Activated CD8-positive, alpha-beta memory T cell treated with anti-CD3 and anti-CD28 coated beads, Interleukin-2, amount 10 ng/mL, durations not matched to agents 7 days and 5 days (primary cell): ENCODE measurements around the gene LLPH. TPM values are rescaled to one million over a fixed set of nuclear protein-coding genes. Genes with fewer than 3 reads are reported as not detected.

ENCODE experiments used
- ATAC-seq: fragments of 150-1000 bp; cut with Tn5 transposase; one replicate; pipeline ENCODE4 v1.10.0; 2021; ENCODE audit warnings: moderate library complexity
- CTCF ChIA-PET: fragments of 350-600 bp; sonication (Branson Sonifier 250); formaldehyde crosslinking; loops from one replicate; lab custom pipeline; 2021; ENCODE audit warnings: antibody characterized with exemption; lab: Charles Lee
- DNase-seq: peaks from one replicate; pipeline ENCODE4 v3.0.0-alpha.2; 2020
- H3K27ac Mint-ChIP-seq: one replicate; pipeline ENCODE4 v1.8.0; 2021; ENCODE audit warnings: mild to moderate bottlenecking, mixed read lengths
- H3K27me3 Mint-ChIP-seq: one replicate; pipeline ENCODE4 v1.8.0; 2021; ENCODE audit warnings: mixed read lengths
- H3K36me3 Mint-ChIP-seq: one replicate; pipeline ENCODE4 v1.8.0; 2021; ENCODE audit warnings: mild to moderate bottlenecking, mixed read lengths
- H3K4me1 Mint-ChIP-seq: one replicate; pipeline ENCODE4 v1.8.0; 2021; ENCODE audit warnings: mixed read lengths
- H3K4me3 Mint-ChIP-seq: one replicate; pipeline ENCODE4 v1.8.0; 2021; ENCODE audit warnings: mild to moderate bottlenecking, moderate library complexity, mixed read lengths
- H3K9me3 Mint-ChIP-seq: one replicate; pipeline ENCODE4 v1.8.0; 2022; ENCODE audit warnings: low read depth, mixed read lengths
- total RNA-seq, 2 experiments: library from RNA; stranded (reverse); gene quantifications; one replicate each; pipeline ENCODE4 v1.2.3, GENCODE V29; 2021

LLPH gene
- total RNA-seq, 2 experiments from 2014 or later: 35.3 to 40.3 TPM

DNA sequence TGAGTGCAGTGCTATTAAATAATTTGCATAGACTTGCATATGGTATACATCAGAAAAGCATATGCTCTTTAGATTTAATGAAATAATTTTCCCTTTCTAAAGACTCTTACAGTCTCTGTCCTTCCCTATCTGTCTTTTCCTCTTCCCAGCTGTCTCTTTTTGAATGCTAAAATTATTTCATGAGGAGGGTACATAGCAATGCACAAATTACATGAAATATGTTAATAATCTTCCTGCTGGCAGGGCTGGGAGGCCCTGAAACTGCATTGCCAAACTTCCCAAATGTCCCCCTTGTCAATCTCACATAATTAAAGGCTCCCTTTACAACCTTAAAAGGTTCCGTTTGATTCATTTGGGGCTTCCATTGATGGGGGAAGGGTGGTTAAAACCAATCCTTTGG lies 22.2 kb downstream of the LLPH start:
- peaks cover 22% of the 10 kb centered on the region for H3K27me3 Mint-ChIP-seq
- CTCF ChIA-PET: interaction anchor here (1.2 to 1.6 kb wide), 5 partner anchors 9 to 161 kb away, joined by 3 to 7 read pairs (median 4); partner anchors contain the start of gene LLPH
- peaks cover 5% of the 10 kb centered on the region for H3K4me1 Mint-ChIP-seq
- ATAC-seq: no peak
- no peaks in the 10 kb centered on the region for H3K9me3 Mint-ChIP-seq
- no peak overlapping the region for H3K4me3 Mint-ChIP-seq
- no peak for DNase-seq
- H3K27ac Mint-ChIP-seq: no peak overlapping the region
- H3K36me3 Mint-ChIP-seq: no peaks in the 10 kb centered on the region

DNA sequence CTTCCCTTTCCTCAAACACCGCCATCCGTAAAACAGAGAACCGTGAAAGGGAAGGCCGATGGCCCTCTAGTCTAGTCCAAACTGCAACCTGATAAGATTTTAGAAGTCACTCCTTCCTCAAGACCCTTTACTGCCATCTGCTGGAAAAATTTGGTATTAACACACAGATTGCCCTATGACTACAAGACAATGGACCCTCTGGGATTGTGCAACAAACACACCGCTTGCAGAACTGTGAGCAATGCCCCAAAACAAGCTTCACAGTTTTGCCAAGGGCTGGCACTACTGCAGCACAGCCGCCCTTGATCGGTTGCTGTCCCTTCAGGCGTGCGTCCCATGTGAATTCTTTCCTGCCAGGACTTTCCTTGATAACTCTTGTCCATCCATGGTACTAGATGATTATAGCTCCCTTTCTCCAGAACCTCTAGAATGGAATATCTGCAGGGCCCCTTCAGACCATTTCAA lies 23.1 kb downstream of the LLPH start:
- H3K4me1 Mint-ChIP-seq: peaks cover 5% of the 10 kb centered on the region

DNA sequence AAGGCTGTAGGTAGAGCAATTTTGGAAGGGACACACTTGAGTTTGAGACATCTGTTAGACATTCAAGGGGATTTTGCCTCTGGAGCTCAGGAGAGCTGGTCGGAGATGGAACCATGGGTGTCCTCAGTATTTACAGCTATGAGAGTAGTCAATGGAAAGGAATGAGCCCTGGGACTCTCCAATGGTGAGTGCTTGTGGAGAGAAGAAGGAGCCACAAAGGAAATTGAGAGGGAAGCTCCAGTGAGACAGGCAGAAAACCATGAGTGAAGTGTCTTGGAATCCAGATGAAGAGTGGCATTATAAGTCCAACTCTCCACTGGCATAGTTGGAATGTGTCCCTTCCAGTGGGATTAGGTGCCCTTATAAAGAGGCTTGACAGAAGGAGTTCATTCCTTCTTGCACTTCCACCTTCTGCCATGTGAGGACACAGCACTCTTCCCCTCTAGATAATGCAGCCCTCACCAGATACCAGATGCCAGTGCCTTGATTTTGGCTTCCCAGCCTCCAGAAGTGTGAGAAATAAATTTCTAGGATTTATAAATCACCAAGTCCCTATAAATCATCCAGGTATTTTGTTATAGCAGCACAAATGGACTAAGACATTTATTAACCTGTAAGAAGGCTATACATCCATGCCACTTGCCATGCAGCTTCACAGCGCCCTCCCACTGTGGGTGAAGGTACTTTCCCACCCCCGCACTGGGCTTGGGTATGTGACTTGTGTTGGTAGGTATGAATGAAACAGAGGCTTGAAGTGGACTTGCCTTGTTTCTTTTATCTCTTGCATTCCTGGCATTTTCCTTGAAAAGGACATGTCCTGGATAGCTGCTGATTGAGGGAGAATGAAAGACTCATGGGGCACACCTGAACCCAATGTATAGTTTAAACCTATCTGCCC lies 27.3 kb downstream of the LLPH start:
- Mint-ChIP-seq H3K27me3 (peaks cover 33% of the 10 kb centered on the region), H3K4me1 (peaks cover 2% of the 10 kb centered on the region), H3K36me3 (no peaks in the 10 kb centered on the region), H3K27ac (no peak overlapping the region), H3K4me3 (no peak overlapping the region), H3K9me3 (no peaks in the 10 kb centered on the region)
- ATAC-seq (no peak), DNase-seq (no peak)
- CTCF ChIA-PET: no interaction called here

More for the DNA sequence above, 23.1 kb downstream of the LLPH start:
- Mint-ChIP-seq H3K36me3 (no peaks in the 10 kb centered on the region), H3K4me3 (no peak overlapping the region), H3K27me3 (peaks cover 28% of the 10 kb centered on the region), H3K9me3 (no peaks in the 10 kb centered on the region), H3K27ac (no peak overlapping the region)
- ATAC-seq: peak; percentile 86
- CTCF ChIA-PET: interaction anchor here (1.0 to 1.6 kb wide), 7 partner anchors 10 to 952 kb away, joined by 3 to 7 read pairs (median 3); partner anchors contain the start of gene LLPH
- peak; percentile 64 for DNase-seq

DNA sequence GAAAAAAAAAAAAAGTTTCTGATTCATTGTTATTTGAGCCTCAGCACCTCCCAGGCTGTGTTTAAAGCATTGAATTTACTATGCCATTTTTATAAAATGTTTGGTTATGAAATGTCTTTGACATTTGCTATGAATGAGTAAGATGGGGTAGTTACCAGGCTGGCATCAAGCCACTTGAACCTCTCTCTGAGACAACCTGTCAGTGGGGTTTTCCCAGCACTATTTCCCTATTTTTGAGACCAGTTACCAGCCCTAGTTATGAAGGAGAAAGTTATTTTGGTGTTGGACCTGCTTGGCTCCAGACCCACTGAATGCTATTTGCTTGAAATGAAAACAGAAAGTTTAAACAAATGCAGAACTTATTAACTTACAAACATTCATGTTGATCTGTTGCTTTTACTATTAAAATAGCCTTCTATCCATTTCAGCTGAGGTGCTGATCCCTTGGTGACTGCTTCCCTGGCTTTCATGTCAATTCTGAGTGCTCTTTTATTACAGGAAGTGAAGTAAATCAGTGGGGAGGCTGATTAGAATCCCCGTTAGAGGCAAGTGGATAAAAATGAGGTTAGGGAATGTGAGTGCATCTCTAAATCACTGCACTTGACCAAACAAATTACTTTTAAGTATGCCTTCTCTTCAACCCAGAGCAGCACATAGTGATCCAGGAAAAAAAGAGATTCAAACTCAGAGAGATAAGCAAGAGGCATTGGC lies 37.8 kb downstream of the LLPH start:
- DNase-seq (no peak), ATAC-seq (no peak)
- no peaks in the 10 kb centered on the region for H3K9me3 Mint-ChIP-seq
- no peaks in the 10 kb centered on the region for H3K36me3 Mint-ChIP-seq
- H3K27me3 Mint-ChIP-seq: peaks cover 11% of the 10 kb centered on the region
- CTCF ChIA-PET: no interaction called here
- H3K4me3 Mint-ChIP-seq: no peak overlapping the region
- H3K27ac Mint-ChIP-seq: no peak overlapping the region
- H3K4me1 Mint-ChIP-seq: no peaks in the 10 kb centered on the region

DNA sequence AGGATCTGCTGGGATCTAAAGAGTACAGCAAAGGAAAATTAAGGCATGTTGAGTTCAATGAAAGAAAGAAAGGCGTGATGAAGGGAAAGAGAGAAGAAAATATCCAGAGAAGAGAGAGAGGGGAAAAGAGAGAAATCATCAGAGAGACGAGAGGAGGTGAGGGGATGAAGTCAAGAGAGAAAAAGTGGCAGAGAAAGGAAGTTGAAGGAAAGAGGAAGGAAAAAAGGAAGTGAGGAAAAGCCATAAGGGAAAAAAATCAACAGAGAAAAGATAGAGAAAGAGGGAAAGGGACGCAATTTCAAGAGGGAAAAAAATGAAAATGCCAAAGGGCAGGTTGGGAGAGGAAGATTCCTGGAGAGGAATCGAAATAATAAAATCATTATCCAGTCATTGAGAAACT lies 40.4 kb downstream of the LLPH start:
- Mint-ChIP-seq H3K27ac (no peak overlapping the region), H3K9me3 (no peaks in the 10 kb centered on the region), H3K27me3 (peaks cover 15% of the 10 kb centered on the region), H3K4me1 (no peaks in the 10 kb centered on the region), H3K4me3 (no peak overlapping the region), H3K36me3 (no peaks in the 10 kb centered on the region)
- ATAC-seq: no peak
- DNase-seq: no peak
- CTCF ChIA-PET: interaction anchor here (1.6 kb wide), 1 partner anchor 16 kb away, joined by 3 read pairs; no protein-coding TSS in a partner anchor

DNA sequence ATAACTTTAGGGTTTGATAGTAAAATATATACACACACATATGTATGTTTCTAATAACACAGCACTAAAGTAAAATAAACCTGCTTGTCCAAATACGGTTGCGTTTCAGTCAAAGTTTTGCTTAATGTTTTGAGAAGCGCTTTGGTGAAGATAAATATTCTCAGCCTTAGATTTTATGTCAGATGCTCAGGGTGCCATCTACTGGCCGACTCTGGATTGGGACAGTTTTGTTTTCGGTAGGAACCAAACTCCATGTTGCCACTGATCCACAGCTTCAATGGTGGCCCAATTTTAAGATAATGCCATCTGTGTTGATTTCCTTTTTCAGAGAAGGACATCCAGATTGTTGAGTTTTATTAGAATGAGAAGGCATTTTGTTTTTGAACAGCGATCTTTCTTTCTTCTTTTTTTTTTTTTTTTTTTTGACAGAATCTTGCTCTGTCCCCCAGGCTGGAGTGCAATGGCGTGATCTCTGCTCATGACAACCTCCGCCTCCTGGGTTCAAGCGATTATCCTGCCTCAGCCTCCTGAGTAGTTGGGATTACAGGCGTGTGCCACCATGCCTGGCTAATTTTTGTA lies 43.1 kb downstream of the LLPH start:
- H3K9me3 Mint-ChIP-seq: no peaks in the 10 kb centered on the region
- no peak overlapping the region for H3K4me3 Mint-ChIP-seq

DNA sequence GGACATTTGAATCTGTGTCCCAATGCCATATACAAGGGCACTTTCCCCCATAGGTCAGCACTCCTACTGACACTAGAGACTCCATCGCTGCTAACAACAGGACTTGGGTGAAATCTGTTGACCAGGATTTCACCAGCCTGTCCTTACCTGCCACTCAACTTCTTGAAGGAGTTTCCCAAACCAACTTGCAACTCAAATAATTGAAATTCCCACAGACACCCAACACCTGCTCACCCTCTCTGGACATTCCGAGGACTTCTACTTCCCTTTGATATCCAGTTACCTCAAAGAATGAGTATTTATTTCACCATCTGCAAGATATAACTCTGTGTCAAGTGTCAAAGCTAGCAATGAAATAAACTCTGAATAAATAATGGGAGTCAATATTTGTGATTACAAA lies 44.6 kb downstream of the LLPH start:
- H3K4me3 Mint-ChIP-seq: no peak overlapping the region
- ATAC-seq (no peak), DNase-seq (no peak)
- no peaks in the 10 kb centered on the region for H3K4me1 Mint-ChIP-seq
- no peak overlapping the region for H3K27ac Mint-ChIP-seq
- H3K36me3 Mint-ChIP-seq: no peaks in the 10 kb centered on the region
- H3K27me3 Mint-ChIP-seq: peaks cover 18% of the 10 kb centered on the region
- CTCF ChIA-PET: interaction anchor here (1.7 kb wide), 1 partner anchor 1195 kb away, joined by 4 read pairs; no protein-coding TSS in a partner anchor
- no peaks in the 10 kb centered on the region for H3K9me3 Mint-ChIP-seq

More for the DNA sequence above, 43.1 kb downstream of the LLPH start:
- peaks cover 15% of the 10 kb centered on the region for H3K27me3 Mint-ChIP-seq
- no peak overlapping the region for H3K27ac Mint-ChIP-seq
- CTCF ChIA-PET: interaction anchor here (0.7 to 1.7 kb wide), 7 partner anchors 10 to 1328 kb away, joined by 3 to 4 read pairs (median 3); no protein-coding TSS in a partner anchor
- ATAC-seq: peak; percentile 36
- DNase-seq: peak; percentile 65
- no peaks in the 10 kb centered on the region for H3K4me1 Mint-ChIP-seq
- no peaks in the 10 kb centered on the region for H3K36me3 Mint-ChIP-seq

DNA sequence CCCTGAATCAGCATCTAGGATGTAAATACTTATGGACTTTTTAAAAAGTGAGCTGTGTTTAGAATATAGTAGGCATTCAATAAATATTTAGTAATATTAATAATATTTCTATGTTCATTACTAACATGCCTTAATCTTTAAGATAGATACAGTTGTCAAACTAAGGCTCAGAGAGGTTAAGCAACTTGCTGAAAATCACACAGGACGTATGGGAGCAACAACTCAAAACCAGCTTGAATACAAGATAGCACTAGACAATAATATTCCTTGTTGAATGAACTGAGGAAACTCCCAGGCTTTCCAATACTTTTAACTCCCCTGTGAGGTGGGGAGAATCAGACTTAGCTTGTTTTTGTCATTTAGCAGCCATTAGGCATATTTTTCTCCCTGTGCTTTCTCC lies 45.3 kb downstream of the LLPH start:
- Mint-ChIP-seq H3K27ac (no peak overlapping the region), H3K4me1 (no peaks in the 10 kb centered on the region), H3K27me3 (peaks cover 13% of the 10 kb centered on the region), H3K9me3 (no peaks in the 10 kb centered on the region), H3K36me3 (no peaks in the 10 kb centered on the region), H3K4me3 (no peak overlapping the region)
- ATAC-seq (no peak), DNase-seq (no peak)
- CTCF ChIA-PET: no interaction called here

DNA sequence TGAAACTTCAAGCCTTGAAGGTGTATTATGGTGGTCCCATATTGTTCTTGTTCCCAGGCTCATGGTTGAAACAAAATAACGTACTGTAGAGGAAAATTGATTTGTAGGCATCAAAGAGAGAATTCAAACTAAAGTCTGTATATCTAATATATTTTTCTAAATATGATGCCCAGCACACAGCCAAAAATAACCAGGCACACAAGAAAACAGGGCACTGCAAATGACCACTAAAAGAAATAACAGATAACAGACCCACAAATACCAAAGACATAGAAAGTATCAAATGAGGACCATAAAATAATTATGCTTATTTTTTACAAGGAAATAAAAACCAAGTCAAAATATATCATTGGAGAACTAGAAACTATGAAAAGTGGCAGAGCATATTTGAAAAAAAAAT lies 46.8 kb downstream of the LLPH start:
- Mint-ChIP-seq H3K4me1 (no peaks in the 10 kb centered on the region), H3K36me3 (no peaks in the 10 kb centered on the region), H3K9me3 (no peaks in the 10 kb centered on the region), H3K27ac (no peak overlapping the region), H3K27me3 (peaks cover 18% of the 10 kb centered on the region), H3K4me3 (no peak overlapping the region)
- no peak for DNase-seq
- CTCF ChIA-PET: no interaction called here
- no peak for ATAC-seq

DNA sequence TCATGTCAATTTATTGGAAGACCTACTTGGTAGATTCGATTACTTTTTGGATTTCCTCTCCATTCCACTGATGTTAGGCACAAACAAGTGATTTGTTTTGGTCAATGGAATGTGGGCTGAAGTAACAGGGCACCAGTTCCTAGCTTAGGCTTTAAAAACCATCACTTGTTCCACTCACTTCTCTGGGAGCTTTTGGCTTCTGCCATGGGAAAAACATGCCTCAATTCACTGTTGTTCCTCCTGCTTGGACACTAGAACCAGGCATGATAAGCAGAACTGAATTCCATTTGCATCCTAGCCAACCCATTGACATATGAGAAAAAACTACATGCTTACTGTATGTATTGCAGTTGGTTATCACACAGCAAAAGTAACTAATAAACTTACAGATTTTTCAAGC lies 47.8 kb downstream of the LLPH start:
- ATAC-seq: no peak
- CTCF ChIA-PET: no interaction called here

DNA sequence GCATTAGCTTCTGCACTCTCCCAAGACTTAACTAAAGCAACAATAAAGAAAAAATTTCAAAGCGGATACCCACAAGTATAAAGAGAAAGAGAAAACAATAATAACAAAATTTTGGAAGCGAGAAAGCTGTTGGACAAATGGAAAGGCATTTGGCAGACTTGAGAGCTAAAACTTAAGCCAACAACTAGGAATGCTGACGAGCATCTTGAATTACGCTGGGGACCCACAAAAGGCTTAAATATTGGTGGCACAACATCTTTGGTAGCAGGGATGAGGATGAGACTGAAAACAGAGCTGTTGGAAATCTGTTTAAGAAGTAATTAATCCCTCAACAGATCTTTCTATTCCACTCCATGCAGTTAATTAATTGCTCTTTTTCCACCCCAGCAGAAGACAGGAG lies 49.8 kb downstream of the LLPH start:
- DNase-seq (no peak), ATAC-seq (no peak)
- no peak overlapping the region for H3K27ac Mint-ChIP-seq
- no peak overlapping the region for H3K4me3 Mint-ChIP-seq
- no peaks in the 10 kb centered on the region for H3K36me3 Mint-ChIP-seq
- peaks cover 27% of the 10 kb centered on the region for H3K27me3 Mint-ChIP-seq
- H3K4me1 Mint-ChIP-seq: no peaks in the 10 kb centered on the region
- CTCF ChIA-PET: no interaction called here
- H3K9me3 Mint-ChIP-seq: no peaks in the 10 kb centered on the region

More for the DNA sequence above, 47.8 kb downstream of the LLPH start:
- no peak overlapping the region for H3K27ac Mint-ChIP-seq
- H3K27me3 Mint-ChIP-seq: peaks cover 23% of the 10 kb centered on the region
- H3K4me3 Mint-ChIP-seq: no peak overlapping the region
- H3K36me3 Mint-ChIP-seq: no peaks in the 10 kb centered on the region
- no peaks in the 10 kb centered on the region for H3K9me3 Mint-ChIP-seq
- no peaks in the 10 kb centered on the region for H3K4me1 Mint-ChIP-seq
- DNase-seq: no peak

DNA sequence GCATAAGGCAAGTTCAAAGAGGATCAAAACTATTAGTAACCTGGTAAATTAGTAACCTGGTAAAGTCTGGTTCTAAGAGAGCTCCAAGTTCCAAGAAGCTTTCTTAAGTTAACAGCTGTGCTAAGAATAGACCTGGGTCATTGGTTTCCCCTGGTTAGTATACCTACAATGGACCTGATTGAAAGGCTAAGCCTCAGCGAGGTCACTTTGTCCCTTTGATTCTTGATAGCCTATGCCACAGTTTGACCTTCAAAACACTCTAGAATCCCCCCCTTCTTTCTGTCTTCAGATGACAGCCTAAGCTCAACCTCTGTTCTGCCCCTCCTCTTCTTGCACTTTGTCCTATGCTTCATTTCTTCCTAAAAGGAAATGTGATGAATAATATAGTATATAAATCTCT lies 53.0 kb downstream of the LLPH start:
- no peak for DNase-seq
- CTCF ChIA-PET: interaction anchor here (1.0 kb wide), 1 partner anchor 1275 kb away, joined by 3 read pairs; no protein-coding TSS in a partner anchor
- no peak for ATAC-seq
- Mint-ChIP-seq H3K4me1 (no peaks in the 10 kb centered on the region), H3K27ac (no peak overlapping the region), H3K4me3 (no peak overlapping the region), H3K27me3 (peaks cover 24% of the 10 kb centered on the region), H3K9me3 (no peaks in the 10 kb centered on the region), H3K36me3 (no peaks in the 10 kb centered on the region)

DNA sequence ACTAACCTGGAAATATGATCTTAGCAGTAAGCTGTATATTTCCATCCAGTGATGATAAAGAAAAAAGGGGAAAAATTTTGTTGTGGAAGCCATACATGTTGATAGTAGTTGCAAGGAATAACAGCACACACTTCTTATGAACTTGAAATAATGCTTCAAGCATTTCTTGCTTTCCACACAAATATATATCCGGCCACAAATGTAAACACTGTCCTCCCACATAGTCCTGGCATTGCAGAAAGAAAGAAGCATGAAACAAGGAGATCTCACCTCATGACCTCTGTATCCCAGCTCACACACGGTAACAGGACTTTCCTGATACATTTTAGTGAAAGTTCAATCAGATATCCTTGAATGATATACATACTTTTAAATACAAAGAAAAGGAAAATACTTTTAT lies 56.0 kb downstream of the LLPH start:
- CTCF ChIA-PET: no interaction called here
- Mint-ChIP-seq H3K4me1 (no peaks in the 10 kb centered on the region), H3K4me3 (no peak overlapping the region), H3K27me3 (peaks cover 14% of the 10 kb centered on the region), H3K36me3 (no peaks in the 10 kb centered on the region), H3K27ac (no peak overlapping the region), H3K9me3 (no peaks in the 10 kb centered on the region)
- no peak for DNase-seq
- no peak for ATAC-seq
